ENCODE results near the gene POU3F1.

The POU3F1 gene

GRCh38 chr1:38046333-38046883 lies at the start of gene POU3F1:
Gene POU3F1 (minus strand): TSS chr1:38046793. CDS start chr1:38046743, 50 bp downstream.
- DNase-seq = no peak

GRCh38 chr1:38095454-38095931 lies 48.9 kb upstream of the POU3F1 start:
- no peak for DNase-seq

- DNase-seq = no peak
Observed at GRCh38 chr1:38094711-38095290, 48.2 kb upstream of the POU3F1 start.

- DNase-seq = no peak
Observed at GRCh38 chr1:38093569-38094520, 47.3 kb upstream of the POU3F1 start.

- DNase-seq = no peak
Observed at GRCh38 chr1:38092256-38092655, 45.7 kb upstream of the POU3F1 start.

- DNase-seq = no peak
Observed at GRCh38 chr1:38090796-38091195, 44.2 kb upstream of the POU3F1 start.

- no peak for DNase-seq
Observed at GRCh38 chr1:38089712-38090360, 43.2 kb upstream of the POU3F1 start.

- no peak for DNase-seq
Observed at GRCh38 chr1:38088791-38089190, 42.2 kb upstream of the POU3F1 start.

- no peak for DNase-seq
Observed at GRCh38 chr1:38088366-38088765, 41.8 kb upstream of the POU3F1 start.

- DNase-seq = no peak
Observed at GRCh38 chr1:38087676-38088075, 41.1 kb upstream of the POU3F1 start.

GRCh38 chr1:38085666-38086330 lies 39.2 kb upstream of the POU3F1 start:
- no peak for DNase-seq

- no peak for DNase-seq
Observed at GRCh38 chr1:38084700-38085099, 38.1 kb upstream of the POU3F1 start.

GRCh38 chr1:38084113-38084512 lies 37.5 kb upstream of the POU3F1 start:
- no peak for DNase-seq

GRCh38 chr1:38083541-38083940 lies 36.9 kb upstream of the POU3F1 start:
- DNase-seq = no peak

- DNase-seq = no peak
Observed at GRCh38 chr1:38082769-38083263, 36.2 kb upstream of the POU3F1 start.

- DNase-seq = no peak
Observed at GRCh38 chr1:38079019-38079418, 32.4 kb upstream of the POU3F1 start.

- no peak for DNase-seq
Observed at GRCh38 chr1:38077523-38078147, 31.0 kb upstream of the POU3F1 start.

- DNase-seq = no peak
Observed at GRCh38 chr1:38076455-38076854, 29.9 kb upstream of the POU3F1 start.

- no peak for DNase-seq
Observed at GRCh38 chr1:38076038-38076437, 29.4 kb upstream of the POU3F1 start.

GRCh38 chr1:38075191-38075590 lies 28.6 kb upstream of the POU3F1 start:
- DNase-seq = no peak

- DNase-seq = no peak
Observed at GRCh38 chr1:38074302-38074677, 27.7 kb upstream of the POU3F1 start.

Measured in activated CD4-positive, alpha-beta T cell treated with anti-CD3 and anti-CD28 coated beads for 4 hours (primary cell).